ENCODE measurements around the gene ADAMTS5. TPM values are rescaled to one million over a fixed set of nuclear protein-coding genes. Genes with fewer than 3 reads are reported as not detected.

Gene ADAMTS5
- total RNA-seq: 10 to 100 TPM; 20.4 to 42.9 TPM
- long read RNA-seq, donor 1, full-length matches to known transcripts: 3 of 12 reads
- long read RNA-seq, donor 1, partial matches to known transcripts: 3 of 12 reads
- long read RNA-seq, donor 1, other reads (novel, unspliced or antisense): 6 of 12 reads
- long read RNA-seq, donor 2, partial matches to known transcripts: 11 of 25 reads
- long read RNA-seq, donor 2, other reads (novel, unspliced or antisense): 14 of 25 reads

- peak; percentile 89 for DNase-seq (ENCODE audit: low spot score)
- intact Hi-C loops (cut with DNase I): loop anchor here in 1 of 2 donors (10.0 kb wide), 1 partner anchor 458 kb away; no protein-coding TSS in a partner anchor
Measured at GRCh38 chr21:26967062-26967913, at the start of gene ADAMTS5. ADAMTS5 (minus strand) TSS chr21:26967088; CDS start chr21:26966391, 697 bp downstream.

- DNase-seq (ENCODE audit: low spot score): no peak
- intact Hi-C loops (cut with DNase I): no loop called here
Measured at GRCh38 chr21:27001526-27001925, 34.6 kb upstream of the ADAMTS5 start.

GRCh38 chr21:26983576-26983975, 16.7 kb upstream of the ADAMTS5 start:
- no peak for DNase-seq (ENCODE audit: low spot score)
- intact Hi-C loops (cut with DNase I): no loop called here

- intact Hi-C loops (cut with DNase I): no loop called here
- no peak for DNase-seq (ENCODE audit: low spot score)
Measured at GRCh38 chr21:26982767-26983166, 15.9 kb upstream of the ADAMTS5 start.

- intact Hi-C loops (cut with DNase I): no loop called here
- no peak for DNase-seq (ENCODE audit: low spot score)
Measured at GRCh38 chr21:26977746-26978145, 10.9 kb upstream of the ADAMTS5 start.

- DNase-seq (ENCODE audit: low spot score): no peak
- intact Hi-C loops (cut with DNase I): no loop called here
Measured at GRCh38 chr21:26973226-26973625, 6.3 kb upstream of the ADAMTS5 start.

- intact Hi-C loops (cut with DNase I): no loop called here
- DNase-seq (ENCODE audit: low spot score): no peak
Measured at GRCh38 chr21:26972192-26972591, 5.3 kb upstream of the ADAMTS5 start.

GRCh38 chr21:26969971-26970725, 3.3 kb upstream of the ADAMTS5 start:
- no peak for DNase-seq (ENCODE audit: low spot score)
- intact Hi-C loops (cut with DNase I): loop anchor here in 1 of 2 donors (10.0 kb wide), 1 partner anchor 455 kb away; no protein-coding TSS in a partner anchor

GRCh38 chr21:26966649-26967061, 233 bp downstream of the ADAMTS5 start:
- DNase-seq (ENCODE audit: low spot score): no peak
- intact Hi-C loops (cut with DNase I): loop anchor here in 1 of 2 donors (10.0 kb wide), 1 partner anchor 458 kb away; no protein-coding TSS in a partner anchor

GRCh38 chr21:26965907-26966581, 844 bp downstream of the ADAMTS5 start:
- intact Hi-C loops (cut with DNase I): loop anchor here in 1 of 2 donors (10.0 kb wide), 1 partner anchor 459 kb away; no protein-coding TSS in a partner anchor
- DNase-seq (ENCODE audit: low spot score): peak; percentile 74

GRCh38 chr21:26965040-26965906, 1.6 kb downstream of the ADAMTS5 start:
- peak; percentile 81 for DNase-seq (ENCODE audit: low spot score)
- intact Hi-C loops (cut with DNase I): loop anchor here in 1 of 2 donors (10.0 kb wide), 1 partner anchor 460 kb away; no protein-coding TSS in a partner anchor

- DNase-seq (ENCODE audit: low spot score): peak; percentile 84
- intact Hi-C loops (cut with DNase I): loop anchor here in 1 of 2 donors (10.0 kb wide), 1 partner anchor 461 kb away; no protein-coding TSS in a partner anchor
Measured at GRCh38 chr21:26964170-26964778, 2.6 kb downstream of the ADAMTS5 start.

GRCh38 chr21:26962621-26963181, 4.2 kb downstream of the ADAMTS5 start:
- intact Hi-C loops (cut with DNase I): loop anchor here in 1 of 2 donors (10.0 kb wide), 1 partner anchor 462 kb away; no protein-coding TSS in a partner anchor
- DNase-seq (ENCODE audit: low spot score): no peak

- intact Hi-C loops (cut with DNase I): loop anchor here in 1 of 2 donors (10.0 kb wide), 1 partner anchor 463 kb away; no protein-coding TSS in a partner anchor
- no peak for DNase-seq (ENCODE audit: low spot score)
Measured at GRCh38 chr21:26961698-26962097, 5.2 kb downstream of the ADAMTS5 start.

GRCh38 chr21:26958788-26959187, 8.1 kb downstream of the ADAMTS5 start:
- DNase-seq (ENCODE audit: low spot score): no peak
- intact Hi-C loops (cut with DNase I): no loop called here

GRCh38 chr21:26956813-26957212, 10.1 kb downstream of the ADAMTS5 start:
- intact Hi-C loops (cut with DNase I): no loop called here

GRCh38 chr21:26956216-26956615, 10.7 kb downstream of the ADAMTS5 start:
- no peak for DNase-seq (ENCODE audit: low spot score)
- intact Hi-C loops (cut with DNase I): no loop called here

More at GRCh38 chr21:26956813-26957212, 10.1 kb downstream of the ADAMTS5 start:
- no peak for DNase-seq (ENCODE audit: low spot score)
